HG03060 (cell line): ENCODE results near the gene NME7.

Experiments
- ATAC-seq: cut with Tn5 transposase; IDR thresholded peaks from one replicate; pipeline ENCODE4 v1.9.1; 2021; ENCODE audit warnings: low read depth, moderate number of reproducible peaks; ENCODE audit not compliant: unreplicated experiment

The NME7 gene

GRCh38 chr1:169092399-169092798, 275.2 kb downstream of the NME7 start:
- no peak for ATAC-seq

- ATAC-seq: peak; percentile 73
Measured at GRCh38 chr1:169091480-169091941, 276.1 kb downstream of the NME7 start.

GRCh38 chr1:169090900-169091311, 276.7 kb downstream of the NME7 start:
- ATAC-seq: peak; percentile 9

GRCh38 chr1:169090308-169090899, 277.2 kb downstream of the NME7 start:
- no peak for ATAC-seq

- ATAC-seq: no peak
Measured at GRCh38 chr1:169089776-169090175, 277.8 kb downstream of the NME7 start.

- ATAC-seq: no peak
Measured at GRCh38 chr1:169087876-169088275, 279.7 kb downstream of the NME7 start.

- ATAC-seq: no peak
Measured at GRCh38 chr1:169086603-169087455, 280.8 kb downstream of the NME7 start.

- ATAC-seq: no peak
Measured at GRCh38 chr1:169085911-169086310, 281.7 kb downstream of the NME7 start.
